ENCODE results near the gene IMPA2.

Gene IMPA2

DNA sequence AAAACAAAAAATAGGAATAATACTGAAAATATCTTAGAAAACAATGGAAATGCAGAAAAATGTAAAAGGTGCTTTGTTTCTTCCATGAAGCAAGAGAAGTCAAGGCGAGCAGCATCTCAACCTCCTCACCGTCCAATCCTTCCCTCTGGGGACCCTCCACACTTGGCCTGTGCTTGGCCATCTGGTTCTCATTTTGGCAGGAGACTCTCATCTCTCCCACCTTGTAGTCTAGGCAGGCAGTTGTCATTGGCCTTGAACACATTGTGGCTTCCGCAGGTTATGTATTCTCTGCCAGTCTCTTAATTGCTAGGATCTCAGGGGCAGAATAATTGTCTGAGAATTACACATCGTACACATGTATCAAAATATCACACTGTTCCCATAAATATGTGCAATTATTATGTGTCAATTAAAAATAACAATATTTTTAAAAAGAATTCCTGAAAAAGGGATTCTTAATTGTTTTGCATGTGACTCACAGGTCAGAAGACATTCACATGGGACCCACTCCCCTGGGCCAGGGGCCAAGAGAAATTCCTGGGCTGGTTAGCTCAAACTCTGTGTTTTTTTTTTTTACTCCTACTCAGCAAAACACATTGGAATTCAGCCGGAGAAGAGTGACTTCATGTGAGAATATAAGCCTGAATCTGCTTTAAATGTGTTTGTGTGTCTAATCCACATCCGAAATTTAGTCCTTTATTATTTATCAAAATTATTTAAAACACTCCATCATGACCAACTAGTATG is 98.4 kb downstream of the IMPA2 start:
- Histone ChIP-seq H3K4me2 (no peak overlapping the region), H3K9ac (no peak overlapping the region), H3K27me3 (no peaks in the 10 kb centered on the region), H3K27ac (no peak overlapping the region), H3K4me1 (no peaks in the 10 kb centered on the region), H3K9me3 (no peaks in the 10 kb centered on the region), H3K4me3 (no peak overlapping the region), H4K20me1 (no peaks in the 10 kb centered on the region), H3K36me3 (no peaks in the 10 kb centered on the region)
- no peak for TF ChIP-seq Cebpa-rat (IDR thresholded peaks at IDR 0.05)
